ENCODE data around the gene GABRR2.

GABRR2 gene

GRCh38 chr6:89272596-89272995, 42.5 kb downstream of the GABRR2 start:
- POLR2A ChIA-PET: no interaction called here
- DNase-seq (ENCODE audit: extremely low spot score): no peak
- no peak for TF ChIP-seq CTCF (IDR thresholded peaks at IDR 0.05; ENCODE audit: control extremely low read depth, extremely low read depth, low read depth, missing control alignments)
- CTCF ChIA-PET: interaction anchor here (1.1 to 3.2 kb wide), 3 partner anchors 10 to 33 kb away, joined by 3 to 30 read pairs (median 4); no protein-coding TSS in a partner anchor

- peak; percentile 52 for DNase-seq (ENCODE audit: extremely low spot score)
- no peak for TF ChIP-seq CTCF (IDR thresholded peaks at IDR 0.05; ENCODE audit: control extremely low read depth, extremely low read depth, low read depth, missing control alignments)
- POLR2A ChIA-PET: interaction anchor here (0.6 kb wide), 2 partner anchors 86 to 190 kb away, joined by 3 read pairs; partner anchors contain the start of gene PNRC1
- CTCF ChIA-PET: interaction anchor here (0.8 to 3.2 kb wide), 10 partner anchors 10 to 142 kb away, joined by 3 to 30 read pairs (median 4); no protein-coding TSS in a partner anchor
Measured at GRCh38 chr6:89270951-89271721, 44.0 kb downstream of the GABRR2 start.

GRCh38 chr6:89269981-89270380, 45.1 kb downstream of the GABRR2 start:
- ChIA-PET CTCF (interaction anchor here (0.8 to 3.5 kb wide), 9 partner anchors 8 to 141 kb away, joined by 3 to 30 read pairs (median 6); no protein-coding TSS in a partner anchor), POLR2A (no interaction called here)

GRCh38 chr6:89269252-89269651, 45.8 kb downstream of the GABRR2 start:
- CTCF ChIA-PET: interaction anchor here (0.9 to 3.5 kb wide), 4 partner anchors 9 to 22 kb away, joined by 3 to 19 read pairs (median 6); no protein-coding TSS in a partner anchor
- DNase-seq (ENCODE audit: extremely low spot score): no peak
- no peak for TF ChIP-seq CTCF (IDR thresholded peaks at IDR 0.05; ENCODE audit: control extremely low read depth, extremely low read depth, low read depth, missing control alignments)
- POLR2A ChIA-PET: no interaction called here

More at GRCh38 chr6:89269981-89270380, 45.1 kb downstream of the GABRR2 start:
- no peak for TF ChIP-seq CTCF (IDR thresholded peaks at IDR 0.05; ENCODE audit: control extremely low read depth, extremely low read depth, low read depth, missing control alignments)
- no peak for DNase-seq (ENCODE audit: extremely low spot score)

DNA sequence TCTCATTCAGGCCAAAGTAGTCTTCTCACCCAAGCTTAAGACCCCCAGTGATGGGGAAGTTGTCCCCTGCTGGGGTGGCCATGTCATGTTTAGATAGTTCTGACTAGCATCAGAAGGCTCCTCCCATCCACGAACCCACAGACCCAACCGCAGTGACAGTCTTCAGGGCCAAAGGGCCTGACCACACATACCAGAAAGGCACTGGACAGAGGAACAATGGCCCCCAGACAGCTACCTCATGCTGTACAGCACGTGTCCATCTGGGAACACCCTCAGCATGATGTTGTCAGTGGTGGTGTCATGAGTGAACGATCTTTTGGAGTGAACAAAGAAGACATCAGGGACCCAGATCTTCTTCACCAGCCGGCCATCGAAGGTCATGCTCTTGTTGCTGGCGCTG, 46.3 kb downstream of the GABRR2 start:
- no peak for TF ChIP-seq CTCF (IDR thresholded peaks at IDR 0.05; ENCODE audit: control extremely low read depth, extremely low read depth, low read depth, missing control alignments)
- ChIA-PET CTCF (interaction anchor here (0.9 to 3.5 kb wide), 4 partner anchors 10 to 20 kb away, joined by 3 to 19 read pairs (median 7); no protein-coding TSS in a partner anchor), POLR2A (interaction anchor here (0.6 kb wide), 1 partner anchor 266 kb away, joined by 5 read pairs; no protein-coding TSS in a partner anchor)
- DNase-seq (ENCODE audit: extremely low spot score): no peak

- CTCF ChIA-PET: interaction anchor here (1.3 to 3.5 kb wide), 2 partner anchors 12 to 14 kb away, joined by 8 to 19 read pairs; no protein-coding TSS in a partner anchor
- POLR2A ChIA-PET: interaction anchor here (0.6 kb wide), 1 partner anchor 266 kb away, joined by 5 read pairs; no protein-coding TSS in a partner anchor
- no peak for TF ChIP-seq CTCF (IDR thresholded peaks at IDR 0.05; ENCODE audit: control extremely low read depth, extremely low read depth, low read depth, missing control alignments)
- no peak for DNase-seq (ENCODE audit: extremely low spot score)
Measured at GRCh38 chr6:89267918-89268317, 47.2 kb downstream of the GABRR2 start.
